GM19099 (cell line): ENCODE results near the gene NECAB3.

ENCODE experiments used
- POLR2A ChIP-seq: IDR thresholded peaks from 3 replicates; pipeline ENCODE4 v1.6.1; 2011; ENCODE audit warnings: low read depth; ENCODE audit not compliant: insufficient read length; ENCODE audit errors: extremely low read depth

NECAB3 gene

GRCh38 chr20:33674294-33675135 is at the start of gene NECAB3:
Gene NECAB3, minus strand, starts transcription at chr20:33674428. Its CDS starts 76 bp downstream, at chr20:33674352.
- peak; percentile 51 for TF ChIP-seq POLR2A

- no peak for TF ChIP-seq POLR2A
Measured at GRCh38 chr20:33721391-33722140, 47.3 kb upstream of the NECAB3 start.

- peak; percentile 62 for TF ChIP-seq POLR2A
Measured at GRCh38 chr20:33719989-33720709, 45.9 kb upstream of the NECAB3 start, which contains the start of gene PXMP4. Gene PXMP4, minus strand, starts transcription at chr20:33720310. Its CDS starts 103 bp downstream, at chr20:33720207.

- no peak for TF ChIP-seq POLR2A
Measured at GRCh38 chr20:33719277-33719988, 45.2 kb upstream of the NECAB3 start.

GRCh38 chr20:33716498-33716897 is 42.3 kb upstream of the NECAB3 start:
- TF ChIP-seq POLR2A: no peak

GRCh38 chr20:33713865-33714367 is 39.7 kb upstream of the NECAB3 start:
- no peak for TF ChIP-seq POLR2A

- TF ChIP-seq POLR2A: no peak
Measured at GRCh38 chr20:33711446-33711738, 37.2 kb upstream of the NECAB3 start.

- TF ChIP-seq POLR2A: no peak
Measured at GRCh38 chr20:33710681-33711445, 36.6 kb upstream of the NECAB3 start.

- TF ChIP-seq POLR2A: no peak
Measured at GRCh38 chr20:33709905-33710541, 35.8 kb upstream of the NECAB3 start.

- no peak for TF ChIP-seq POLR2A
Measured at GRCh38 chr20:33709398-33709797, 35.2 kb upstream of the NECAB3 start.

GRCh38 chr20:33707668-33708067 is 33.4 kb upstream of the NECAB3 start:
- no peak for TF ChIP-seq POLR2A

GRCh38 chr20:33704197-33704924 is 30.1 kb upstream of the NECAB3 start:
- TF ChIP-seq POLR2A: no peak
